ENCODE measurements around the gene ATP11A.

ATP11A gene

DNA sequence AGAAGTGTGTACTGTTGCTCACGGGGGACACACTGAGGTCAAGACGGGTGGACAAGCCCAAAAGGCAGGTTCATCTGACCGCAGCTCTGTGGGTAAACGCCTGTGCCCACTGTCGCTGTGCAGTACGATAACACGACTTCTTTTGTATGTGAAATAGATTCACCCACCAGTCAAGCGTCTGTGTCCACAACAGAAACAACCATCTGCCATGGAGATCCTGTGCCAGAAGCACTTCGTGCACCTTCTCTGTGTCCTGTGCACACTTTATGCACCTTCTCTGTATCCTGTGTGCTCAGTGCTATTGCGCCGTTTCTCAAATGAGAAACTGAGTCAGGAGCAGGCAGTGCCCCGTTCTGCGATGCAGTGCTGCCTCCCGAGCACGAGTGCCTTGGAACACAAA lies 138.9 kb downstream of the ATP11A start (continued):
- TF ChIP-seq ZNF76 (tag by site-specific recombination; IDR thresholded peaks at IDR 0.05; ENCODE audit: borderline replicate concordance, low read depth) (no peak), ZNF350 (tag by site-specific recombination; IDR thresholded peaks at IDR 0.05) (no peak), KLF9 (tag by site-specific recombination; IDR thresholded peaks at IDR 0.05; ENCODE audit: low read depth) (no peak), RBAK (tag by site-specific recombination; IDR thresholded peaks at IDR 0.05) (no peak), ZNF184 (tag by site-specific recombination; IDR thresholded peaks at IDR 0.05) (no peak), ZNF548 (tag by site-specific recombination; IDR thresholded peaks at IDR 0.05) (no peak), ZNF529 (tag by site-specific recombination; IDR thresholded peaks at IDR 0.05; ENCODE audit: insufficient replicate concordance) (no peak), ZBTB20 (tag by site-specific recombination; IDR thresholded peaks at IDR 0.05) (no peak)

GRCh38 chr13:112831196-112831595 lies 141.4 kb downstream of the ATP11A start:
- peaks cover 4 to 72% of the 10 kb centered on the region in 2 experiments; a peak in 2 of 3 replicates for H3K36me3 ChIP-seq (ENCODE audit: control insufficient read depth in 2 of 2, insufficient read depth in 1 of 2, low read length in 2 of 2)
- H3K27ac ChIP-seq (ENCODE audit: extremely low read depth, low read depth, low read length): no peak overlapping the region
- ChIA-PET POLR2A (no interaction called here), CTCF (no interaction called here)
- H3K4me3 ChIP-seq (ENCODE audit: low read depth, low read length): no peak overlapping the region
- no peaks in the 10 kb centered on the region for H3K9me3 ChIP-seq (ENCODE audit: control insufficient read depth, insufficient read depth, low read depth, low read length)
- no peak for TF ChIP-seq MYNN (tag by site-specific recombination; IDR thresholded peaks at IDR 0.05; ENCODE audit: borderline replicate concordance)
- no peak for TF ChIP-seq IKZF3 (tag by site-specific recombination; IDR thresholded peaks at IDR 0.05)
- TF ChIP-seq ZBTB10 (tag by site-specific recombination; IDR thresholded peaks at IDR 0.05): no peak
- TF ChIP-seq ZNF266 (tag by site-specific recombination; IDR thresholded peaks at IDR 0.05; ENCODE audit: low read depth): no peak
- no peak for TF ChIP-seq ZNF433 (tag by site-specific recombination; IDR thresholded peaks at IDR 0.05; ENCODE audit: low read depth)
- TF ChIP-seq SALL2 (tag by site-specific recombination; IDR thresholded peaks at IDR 0.05; ENCODE audit: borderline replicate concordance): no peak
- no peak for TF ChIP-seq ZNF350 (tag by site-specific recombination; IDR thresholded peaks at IDR 0.05)
- no peak for TF ChIP-seq ZBTB8A (tag by site-specific recombination; IDR thresholded peaks at IDR 0.05)
- TF ChIP-seq ATF2 (tag by site-specific recombination; IDR thresholded peaks at IDR 0.05; ENCODE audit: low read depth): no peak
- no peak for TF ChIP-seq ZNF426 (tag by site-specific recombination; IDR thresholded peaks at IDR 0.05)
- no peak for TF ChIP-seq ZNF19 (tag by site-specific recombination; IDR thresholded peaks at IDR 0.05; ENCODE audit: low read depth)
- TF ChIP-seq SETDB1 (IDR thresholded peaks at IDR 0.05; ENCODE audit: insufficient read length, low read length): no peak
- no peak for TF ChIP-seq YY2 (tag by site-specific recombination; IDR thresholded peaks at IDR 0.05)
- no peak for TF ChIP-seq ZNF48 (tag by site-specific recombination; IDR thresholded peaks at IDR 0.05)
- no peak for TF ChIP-seq ZNF529 (tag by site-specific recombination; IDR thresholded peaks at IDR 0.05; ENCODE audit: insufficient replicate concordance)
- no peak for TF ChIP-seq HOXA7 (CRISPR knock-in tag; IDR thresholded peaks at IDR 0.05; ENCODE audit: borderline replicate concordance)
- TF ChIP-seq ZNF626 (tag by site-specific recombination; IDR thresholded peaks at IDR 0.05): no peak
- H3K4me1 ChIP-seq (ENCODE audit: control insufficient read depth, insufficient read depth, low read length): no peaks in the 10 kb centered on the region

Data from HEK293 (cell line).